NCI-H226 (cell line): ENCODE measurements around the gene AUTS2.

Source experiments
- DNase-seq: peaks from one replicate; pipeline ENCODE4 v3.0.0-alpha.2; 2015

The AUTS2 gene

DNA sequence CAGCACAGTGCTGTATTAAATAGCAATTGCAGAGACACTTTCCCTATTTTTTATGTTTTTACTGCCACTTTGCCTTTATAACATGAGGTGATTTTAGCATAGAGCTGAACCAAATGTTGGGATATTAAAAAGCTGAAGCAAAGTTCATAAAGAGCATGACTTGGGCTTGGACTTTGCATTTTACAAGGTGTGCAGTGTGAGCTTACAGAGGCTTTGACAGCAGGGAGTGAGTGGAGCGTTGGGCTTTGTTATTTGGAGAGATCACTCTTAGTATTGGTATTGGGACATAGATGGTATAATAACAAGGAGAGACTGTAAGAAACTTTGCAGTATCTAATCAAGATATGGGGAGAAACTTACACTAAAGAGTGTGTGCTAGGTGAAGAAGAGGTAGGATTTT, 449.1 kb downstream of the AUTS2 start:
- no peak for DNase-seq

GRCh38 chr7:70047891-70048448, 449.7 kb downstream of the AUTS2 start:
- no peak for DNase-seq

DNA sequence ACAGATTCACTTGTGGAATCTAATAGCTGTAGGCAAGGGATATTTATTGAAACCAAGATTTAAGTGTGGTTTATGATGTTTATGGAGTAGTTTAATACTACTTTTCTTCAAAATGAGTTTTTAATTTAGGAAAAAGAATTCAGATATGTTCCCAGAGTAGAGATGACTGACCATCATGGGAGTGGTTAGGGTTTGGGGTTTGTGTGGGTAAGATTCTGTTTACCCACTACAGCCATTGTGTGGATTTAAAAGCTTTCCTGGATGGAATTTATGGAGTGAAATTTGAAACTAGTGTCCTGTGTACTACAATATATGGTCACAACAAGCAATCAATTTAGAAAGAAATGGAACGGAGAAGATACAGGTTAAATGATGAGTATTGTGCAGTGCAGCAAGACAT, 453.5 kb downstream of the AUTS2 start:
- no peak for DNase-seq

DNA sequence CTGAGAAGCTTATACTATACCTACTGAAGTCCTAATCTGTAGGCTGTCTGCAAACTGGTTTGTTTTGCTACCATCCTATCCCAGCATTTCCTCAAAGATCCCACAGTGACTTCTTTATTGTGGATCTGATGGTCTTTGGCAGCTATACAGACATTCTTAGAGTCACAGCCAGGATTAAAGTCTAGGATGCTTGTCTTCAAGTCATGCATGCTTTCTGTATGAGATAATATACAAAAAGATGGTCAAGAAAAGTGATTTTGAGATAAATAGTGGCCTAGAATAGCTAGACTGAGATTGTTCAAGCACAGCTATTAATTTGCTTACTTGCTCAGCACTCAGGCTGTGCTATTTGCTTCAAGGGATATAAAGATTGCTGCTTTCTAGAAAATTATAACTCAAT, 454.4 kb downstream of the AUTS2 start:
- DNase-seq: peak; percentile 17

GRCh38 chr7:70053421-70053820, 455.1 kb downstream of the AUTS2 start:
- peak; percentile 26 for DNase-seq

DNA sequence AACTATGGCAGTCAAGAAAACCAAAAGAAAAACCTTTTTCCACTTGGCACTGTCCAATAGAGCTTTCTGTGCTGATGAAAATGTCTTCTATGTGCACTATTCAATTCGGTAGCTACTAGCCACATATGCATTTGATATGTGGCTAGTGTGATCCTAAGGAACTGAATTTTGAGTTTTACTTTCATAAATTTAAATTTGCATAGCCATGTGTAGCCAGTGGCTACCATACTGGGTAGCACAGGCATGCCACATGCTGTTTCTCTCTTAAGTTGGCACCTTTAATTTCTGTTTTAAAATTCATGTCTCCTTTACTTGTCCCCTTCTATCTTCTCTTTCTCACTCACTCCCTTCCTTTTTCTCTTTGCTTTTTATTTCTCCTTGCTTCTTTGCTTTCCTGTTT, 455.7 kb downstream of the AUTS2 start:
- no peak for DNase-seq

DNA sequence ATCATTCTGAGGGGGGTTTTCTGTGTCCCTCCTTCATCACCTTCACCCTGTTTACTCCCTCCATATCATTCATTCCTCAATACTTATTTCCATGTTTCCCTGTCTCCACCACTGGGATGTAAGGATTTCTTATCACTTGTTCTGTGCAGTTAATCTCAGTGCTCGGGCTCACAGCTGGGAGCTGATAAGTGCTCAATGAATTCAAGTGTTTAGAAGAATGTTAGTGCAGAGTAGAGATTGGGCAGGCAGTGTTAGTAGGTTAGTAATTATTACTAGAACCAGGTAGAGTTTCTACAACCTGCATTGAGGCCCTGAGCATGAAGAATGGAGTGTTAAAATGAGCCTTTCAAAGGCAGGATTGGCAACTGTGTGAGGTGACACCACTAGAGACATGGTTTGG, 458.1 kb downstream of the AUTS2 start:
- no peak for DNase-seq

DNA sequence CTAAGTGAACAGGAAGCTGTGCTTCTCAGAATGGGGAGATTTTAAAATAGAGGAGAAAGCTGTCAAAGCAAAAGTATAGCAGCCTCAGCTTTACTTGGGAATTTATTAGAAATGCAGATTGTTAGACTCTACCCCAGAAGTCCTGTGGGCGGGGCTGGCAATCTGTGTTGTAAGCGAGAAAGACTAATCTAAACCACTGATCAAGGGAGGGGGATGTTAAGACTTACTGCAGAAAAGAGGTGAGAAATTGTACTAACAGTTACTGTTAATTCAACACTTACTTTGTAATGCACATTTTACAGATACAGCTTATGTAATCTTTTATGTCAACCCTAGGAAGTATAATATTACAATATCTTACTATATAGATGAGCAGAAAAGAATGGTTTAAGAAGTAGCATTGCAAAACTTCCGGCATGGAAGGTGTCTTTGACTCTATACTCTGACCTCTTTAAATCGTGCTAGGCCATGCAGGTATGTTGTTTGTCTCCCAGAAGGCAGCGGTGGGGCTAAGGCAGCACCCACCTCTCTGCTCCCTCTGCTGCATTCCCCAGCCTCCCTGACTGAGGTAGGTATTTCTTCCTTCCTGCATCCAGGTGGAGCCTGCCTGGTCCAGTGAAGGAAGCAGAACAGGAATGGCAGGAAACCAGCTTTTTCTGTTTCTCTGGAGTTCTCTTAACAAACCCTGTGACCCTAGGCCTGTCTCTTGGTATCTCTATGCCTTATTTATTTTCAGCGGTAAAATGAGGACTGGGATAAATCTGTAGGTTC, 462.2 kb downstream of the AUTS2 start:
- DNase-seq: no peak

GRCh38 chr7:70063371-70063770, 465.1 kb downstream of the AUTS2 start:
- DNase-seq: no peak

- no peak for DNase-seq
These were observed 465.7 kb downstream of the AUTS2 start for GRCh38 chr7:70063927-70064326.

GRCh38 chr7:70066844-70067243, 468.6 kb downstream of the AUTS2 start:
- DNase-seq: no peak

- no peak for DNase-seq
These were observed 470.3 kb downstream of the AUTS2 start for GRCh38 chr7:70068531-70068930.

DNA sequence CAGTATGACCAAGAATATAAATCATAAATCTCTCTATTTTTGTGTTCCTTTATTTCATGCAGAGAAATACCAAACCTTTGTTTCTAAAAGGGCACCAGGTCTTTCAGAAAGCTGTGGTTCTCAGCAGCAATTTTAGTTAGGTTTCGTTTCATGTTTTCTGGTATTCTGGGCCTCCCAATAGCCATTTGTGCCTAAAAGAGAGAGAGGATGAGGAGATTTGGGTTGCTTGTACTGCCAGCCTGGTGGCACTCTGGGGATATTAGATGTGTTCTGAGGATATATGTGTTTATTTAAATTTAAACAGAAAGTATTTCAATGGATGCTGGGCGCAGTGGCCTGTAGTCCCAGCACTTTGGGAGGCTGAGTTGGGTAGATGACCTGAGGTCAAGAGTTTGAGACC, 471.7 kb downstream of the AUTS2 start:
- no peak for DNase-seq

GRCh38 chr7:70071766-70072165, 473.5 kb downstream of the AUTS2 start:
- DNase-seq: no peak

GRCh38 chr7:70072220-70072619, 473.9 kb downstream of the AUTS2 start:
- no peak for DNase-seq

- DNase-seq: no peak
These were observed 478.1 kb downstream of the AUTS2 start for GRCh38 chr7:70076325-70076724.

DNA sequence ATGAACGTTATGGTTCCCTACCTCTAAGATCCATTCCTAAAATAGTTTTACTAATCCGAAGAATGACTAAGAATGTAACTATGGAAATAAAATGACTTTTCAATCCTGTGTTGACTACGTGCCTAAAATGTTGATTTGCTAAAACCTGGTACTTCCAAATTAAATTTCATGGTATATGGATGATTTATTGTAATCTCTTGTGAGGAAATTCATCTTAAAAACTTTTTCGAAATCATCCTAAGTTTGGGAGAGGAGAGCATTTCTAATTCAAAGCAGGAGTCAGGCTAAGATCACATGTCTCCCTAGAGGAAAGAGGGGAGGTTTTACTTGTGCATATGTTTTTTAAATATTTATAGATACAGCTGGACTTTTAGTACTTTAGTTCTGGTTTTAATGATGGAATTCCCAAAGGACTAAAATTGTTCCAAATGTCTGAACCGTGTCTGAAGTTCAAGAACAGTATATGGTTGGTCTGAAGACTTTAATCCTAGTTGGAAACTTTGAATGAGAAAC, 483.9 kb downstream of the AUTS2 start:
- DNase-seq: no peak

DNA sequence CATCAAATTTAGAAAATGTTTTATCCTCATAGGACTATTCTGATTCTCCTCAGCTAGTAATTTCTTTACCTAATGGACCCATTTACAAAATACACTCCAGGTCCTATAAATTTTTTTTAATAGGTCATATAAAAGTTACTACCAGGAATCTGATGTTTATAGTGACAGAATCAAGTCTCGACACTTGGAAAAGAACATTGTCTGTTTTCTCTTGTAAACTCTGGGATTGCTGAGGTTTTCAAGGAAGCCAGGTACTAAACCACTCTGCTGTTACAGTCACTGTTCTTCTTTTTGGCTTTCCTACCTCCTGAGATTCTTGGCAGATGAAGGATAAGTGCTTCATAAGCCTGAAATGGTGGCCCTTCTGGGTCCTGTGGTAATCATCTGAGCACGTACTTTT, 493.1 kb downstream of the AUTS2 start:
- DNase-seq: no peak

DNA sequence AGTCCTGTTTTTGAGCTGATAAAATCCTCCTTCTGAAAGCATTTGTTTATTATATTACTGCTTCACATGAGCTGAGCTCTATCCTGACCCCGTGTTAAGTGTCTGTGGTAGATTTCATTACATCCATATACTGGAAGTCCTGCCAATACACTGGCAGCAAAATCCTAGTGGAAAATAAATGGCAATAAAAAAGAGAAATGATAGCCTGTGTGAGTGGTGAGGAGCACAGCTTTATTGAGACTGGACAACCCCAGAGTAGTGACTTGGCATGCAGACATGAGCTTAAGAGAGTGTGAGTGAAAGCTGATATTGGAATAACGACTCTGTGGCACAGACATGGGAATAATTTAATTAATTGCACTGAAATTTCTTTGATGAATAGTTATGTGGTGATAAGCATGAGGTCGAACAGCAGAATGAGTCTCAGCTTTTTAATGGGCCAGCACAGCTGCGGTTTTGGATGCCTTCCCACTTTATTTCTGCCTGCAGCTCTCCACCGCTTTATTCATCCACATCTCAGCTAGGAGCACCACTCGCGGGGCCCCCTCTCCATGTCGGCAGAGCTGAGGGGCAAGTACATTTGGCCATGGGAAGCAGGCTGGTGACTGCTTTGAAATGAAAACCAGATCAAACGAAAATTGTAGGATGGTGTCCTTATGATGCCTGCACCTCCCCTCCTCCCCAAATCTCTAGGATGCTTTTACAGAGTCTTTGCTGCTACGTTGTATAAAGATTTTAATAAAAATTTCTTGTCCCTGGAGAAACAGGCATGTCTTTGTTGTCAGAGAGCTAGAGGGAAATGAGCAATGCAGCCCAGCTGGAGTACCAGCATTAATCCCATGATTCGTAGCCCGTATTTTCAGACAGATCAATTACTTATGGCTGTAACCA, 494.3 kb downstream of the AUTS2 start:
- no peak for DNase-seq

DNA sequence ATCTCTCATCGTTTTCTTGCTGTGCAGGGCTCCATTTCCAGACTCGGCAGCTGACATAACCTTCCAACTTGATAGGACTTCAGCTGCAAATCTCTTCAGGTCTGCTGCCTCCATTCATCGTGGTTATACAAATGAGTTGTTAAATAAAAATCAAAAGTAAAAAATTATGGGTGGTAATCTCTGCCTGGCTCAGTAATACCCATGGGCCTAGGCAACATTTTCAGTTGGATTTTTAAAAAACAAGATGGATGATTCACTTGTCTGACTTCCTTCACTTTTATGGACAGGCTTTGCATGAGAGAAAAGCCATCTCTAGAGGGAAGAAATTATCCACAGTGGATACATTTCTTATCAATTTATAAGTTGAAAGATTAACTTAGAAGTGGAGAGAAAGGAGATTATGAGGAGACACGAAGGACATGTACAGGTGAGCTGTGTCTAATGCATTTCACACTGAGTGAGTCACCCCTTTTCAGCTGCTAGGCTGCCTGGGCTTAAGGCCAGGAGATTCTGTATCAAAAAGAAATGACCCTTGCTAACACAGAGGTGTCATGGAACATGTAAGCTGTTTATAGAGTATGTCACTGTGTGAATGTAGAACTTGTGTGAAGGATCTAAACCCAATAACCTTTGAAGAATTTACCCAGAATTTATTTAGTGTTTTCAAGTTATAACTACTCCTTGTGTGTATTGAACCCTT, 495.1 kb downstream of the AUTS2 start:
- DNase-seq: peak; percentile 36

DNA sequence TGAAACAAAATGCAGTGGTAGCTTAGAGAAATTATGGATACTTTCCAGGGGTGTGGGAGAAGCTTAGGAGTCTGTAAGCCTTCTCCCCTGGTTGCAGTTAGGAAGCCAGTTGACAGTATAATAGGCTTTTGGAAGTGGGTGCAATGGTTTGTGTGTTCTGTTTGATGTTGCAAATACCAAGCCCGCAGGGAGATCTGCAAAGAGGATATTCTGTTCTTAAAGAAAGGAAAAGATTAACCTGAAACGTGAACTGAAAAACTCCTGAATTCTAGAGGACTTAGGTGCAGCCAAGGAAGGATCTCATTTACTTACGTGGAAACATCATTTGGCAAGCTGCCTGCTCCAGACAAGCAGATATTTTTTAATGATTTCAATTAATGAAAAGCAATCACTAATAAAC, 496.6 kb downstream of the AUTS2 start:
- DNase-seq: no peak

- no peak for DNase-seq
These were observed 499.4 kb downstream of the AUTS2 start for GRCh38 chr7:70097645-70098044.

- no peak for DNase-seq
These were observed 499.9 kb downstream of the AUTS2 start for GRCh38 chr7:70098133-70098561.
